HepG2 (cell line): Measurements from ENCODE around the gene NDEL1.

Experiments used
- CHD4 ChIP-seq: fragments of 200-600 bp; sonication (generic); IDR thresholded peaks from 2 replicates; pipeline ENCODE4 v1.7.0; 2017; ENCODE audit warnings: mild to moderate bottlenecking, low read length, borderline replicate concordance
- RFX5 ChIP-seq: IDR thresholded peaks from 2 replicates; pipeline ENCODE4 v1.6.1; 2011; ENCODE audit warnings: low read depth, low read length, improper control_type of control experiment

DNA sequence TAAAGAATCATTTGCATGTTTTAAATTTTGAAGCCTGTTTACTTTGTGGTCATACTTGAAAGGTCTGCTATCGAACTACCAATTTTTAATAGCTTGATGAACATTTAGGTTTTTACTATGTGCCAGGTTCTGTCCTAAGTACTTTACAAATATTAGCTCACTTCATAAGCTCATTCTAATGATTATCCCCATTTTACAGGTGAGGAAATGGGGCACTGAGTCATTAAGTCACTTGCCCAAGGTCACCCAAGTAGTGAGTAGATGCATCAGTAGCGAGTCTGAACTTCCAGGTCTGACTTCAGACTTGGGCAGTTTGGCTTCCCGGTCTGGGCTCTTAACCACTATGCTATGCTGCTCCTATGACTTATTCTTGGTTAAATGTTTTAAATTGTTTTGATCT lies 4.0 kb downstream of the NDEL1 start:
- no peak for TF ChIP-seq RFX5
- TF ChIP-seq CHD4: no peak
